GM23338 (cell line): ENCODE measurements around the gene MYO15B.

Experiments
- CTCF ChIP-seq, 2 experiments: fragments of 200-600 bp in 1 of 2; sonication (generic) in 1 of 2; conservative IDR thresholded peaks; 2 replicates each; pipeline versions ENCODE4 v1.5.1 to v1.6.1; 2016 to 2017; ENCODE audit warnings: antibody characterized with exemption in 2 of 2, low read depth in 2 of 2, mild to moderate bottlenecking in 2 of 2, moderate library complexity in 1 of 2
- ETS1 ChIP-seq: IDR thresholded peaks from 2 replicates; pipeline ENCODE4 v1.6.1; 2016; ENCODE audit warnings: antibody characterized with exemption
- EZH2 ChIP-seq: fragments of 200-600 bp; sonication (generic); IDR thresholded peaks from one replicate; pipeline ENCODE4 v1.8.0; 2017; ENCODE audit warnings: antibody characterized with exemption, mild to moderate bottlenecking, low read depth; ENCODE audit not compliant: unreplicated experiment
- EZH2phosphoT487 ChIP-seq: fragments of 200-600 bp; sonication (generic); IDR thresholded peaks from one replicate; pipeline ENCODE4 v1.8.1; 2018; ENCODE audit warnings: antibody characterized with exemption; ENCODE audit not compliant: unreplicated experiment
- POLR2AphosphoS5 ChIP-seq: IDR thresholded peaks from 2 replicates; pipeline ENCODE4 v1.6.1; 2016; ENCODE audit warnings: antibody characterized with exemption, low read depth
- REST ChIP-seq: IDR thresholded peaks from one replicate; pipeline ENCODE4 v1.6.1; 2018; ENCODE audit warnings: antibody characterized with exemption; ENCODE audit not compliant: unreplicated experiment

GRCh38 chr17:75624714-75625345 is 37.2 kb downstream of the MYO15B start:
- TF ChIP-seq EZH2phosphoT487, result no peak
- no peak for TF ChIP-seq POLR2AphosphoS5
- no peak for TF ChIP-seq CTCF (conservative IDR thresholded peaks at IDR 0.05; ENCODE audit: low read depth in 2 of 2)
- TF ChIP-seq EZH2, result no peak
- TF ChIP-seq ETS1, result no peak
- TF ChIP-seq REST, result no peak
